Ishikawa (cell line): ENCODE measurements around the gene NR1D1.

ENCODE experiments used
- CEBPB ChIP-seq: IDR thresholded peaks from 2 replicates; pipeline ENCODE4 v1.6.1; 2012
- CREB1 ChIP-seq: IDR thresholded peaks from 2 replicates; pipeline ENCODE4 v1.6.1; 2012; ENCODE audit warnings: low read depth
- EP300 ChIP-seq: IDR thresholded peaks from 2 replicates; pipeline ENCODE4 v1.6.1; 2012; ENCODE audit warnings: borderline replicate concordance
- NFIC ChIP-seq: IDR thresholded peaks from 2 replicates; pipeline ENCODE4 v1.6.1; 2012
- REST ChIP-seq: IDR thresholded peaks from 2 replicates; pipeline ENCODE4 v1.6.1; 2012; ENCODE audit warnings: low read depth, mild to moderate bottlenecking
- TAF1 ChIP-seq: IDR thresholded peaks from 2 replicates; pipeline ENCODE4 v1.6.1; 2012; ENCODE audit warnings: low read depth, mild to moderate bottlenecking
- TEAD4 ChIP-seq: IDR thresholded peaks from 2 replicates; pipeline ENCODE4 v1.6.1; 2012
- USF1 ChIP-seq: IDR thresholded peaks from 2 replicates; pipeline ENCODE4 v1.6.1; 2012

GRCh38 chr17:40095944-40096791 lies 4.2 kb downstream of the NR1D1 start:
- TF ChIP-seq CREB1 (no peak), REST (no peak), EP300 (no peak), TAF1 (no peak), CEBPB (no peak), NFIC (no peak), USF1 (no peak), TEAD4 (no peak)
